Right atrium auricular region (tissue), 2 donors: ENCODE measurements around the gene KCTD2. TPM values are rescaled to one million over a fixed set of nuclear protein-coding genes. Genes with fewer than 3 reads are reported as not detected.

Experiments
- DNase-seq: peaks from one replicate; pipeline ENCODE4 v3.0.0-alpha.2; 2019; ENCODE audit warnings: low spot score
- H3K27ac ChIP-seq, 2 donors: fragments of 200-600 bp; sonication (generic); 1 replicate in 1 of 2; 2 replicates in 1 of 2; pipeline ENCODE4 v1.5.1; 2016 to 2019
- H3K27me3 ChIP-seq, 2 donors: fragments of 200-600 bp; sonication (generic); one replicate each; pipeline versions ENCODE4 v1.5.1 to v1.6.0; 2017 to 2019
- H3K36me3 ChIP-seq: fragments of 200-600 bp; sonication (generic); one replicate; pipeline ENCODE4 v1.5.1; 2016
- H3K4me1 ChIP-seq, 2 donors: fragments of 200-600 bp; sonication (generic); one replicate each; pipeline versions ENCODE4 v1.5.1 to v1.6.0; 2017 to 2019
- H3K4me3 ChIP-seq, 2 donors: fragments of 200-600 bp; sonication (generic); 1 replicate in 1 of 2; 2 replicates in 1 of 2; pipeline ENCODE4 v1.5.1; 2017 to 2019; ENCODE audit warnings: mild to moderate bottlenecking in 1 of 2, moderate library complexity in 1 of 2
- H3K9me3 ChIP-seq, 2 donors: fragments of 200-600 bp; sonication (generic); one replicate each; pipeline ENCODE4 v1.5.1; 2019
- CTCF ChIP-seq, 2 donors: fragments of 200-600 bp; sonication (generic); IDR thresholded peaks; one replicate each; pipeline ENCODE4 v1.5.1; 2019; ENCODE audit warnings: antibody characterized with exemption in 2 of 2
- total RNA-seq, 2 donors: library from RNA; depleted of rRNA; stranded (reverse); fragments of >200 nt; gene quantifications; one replicate each; pipeline ENCODE4 v1.1.0, GENCODE V29; 2016

Gene KCTD2
- total RNA-seq, 2 donors from 2014 or later, result 17.9 to 28.4 TPM

- H3K4me3 ChIP-seq, result no peak overlapping the region
- H3K9me3 ChIP-seq, result no peaks in the 10 kb centered on the region
- H3K27me3 ChIP-seq, result no peaks in the 10 kb centered on the region
- DNase-seq, result no peak
- H3K27ac ChIP-seq, result peak overlapping the region; percentile 16 to 56
- H3K36me3 ChIP-seq, result peaks cover 8% of the 10 kb centered on the region
- TF ChIP-seq CTCF (IDR thresholded peaks at IDR 0.05), result no peak
- peaks cover 0 to 49% of the 10 kb centered on the region in 2 donors for H3K4me1 ChIP-seq
Observed at GRCh38 chr17:75093548-75094158, 46.6 kb downstream of the KCTD2 start.

GRCh38 chr17:75094871-75095399 is 47.9 kb downstream of the KCTD2 start:
- no peak for DNase-seq
- H3K9me3 ChIP-seq, result no peaks in the 10 kb centered on the region
- H3K4me1 ChIP-seq, result peaks cover 0 to 42% of the 10 kb centered on the region in 2 donors
- TF ChIP-seq CTCF (IDR thresholded peaks at IDR 0.05), result no peak
- peaks cover 15% of the 10 kb centered on the region for H3K36me3 ChIP-seq
- no peaks in the 10 kb centered on the region for H3K27me3 ChIP-seq
- no peak overlapping the region for H3K4me3 ChIP-seq
- peak overlapping the region in 1 of 2 donors; percentile 35 for H3K27ac ChIP-seq

- Histone ChIP-seq H3K4me3 (no peak overlapping the region), H3K27me3 (no peaks in the 10 kb centered on the region), H3K27ac (peak overlapping the region; percentile 67 to 72), H3K9me3 (no peaks in the 10 kb centered on the region), H3K4me1 (peaks cover 0 to 30% of the 10 kb centered on the region in 2 donors), H3K36me3 (peaks cover 27% of the 10 kb centered on the region)
- peak; percentile 78 for DNase-seq
- TF ChIP-seq CTCF (IDR thresholded peaks at IDR 0.05), result no peak
Observed at GRCh38 chr17:75096082-75096625, 49.1 kb downstream of the KCTD2 start.

GRCh38 chr17:75097865-75098264 is 50.8 kb downstream of the KCTD2 start:
- Histone ChIP-seq H3K4me1 (peaks cover 0 to 16% of the 10 kb centered on the region in 2 donors), H3K27me3 (no peaks in the 10 kb centered on the region), H3K27ac (no peak overlapping the region), H3K4me3 (no peak overlapping the region), H3K9me3 (no peaks in the 10 kb centered on the region), H3K36me3 (peaks cover 27% of the 10 kb centered on the region)
- no peak for DNase-seq
- no peak for TF ChIP-seq CTCF (IDR thresholded peaks at IDR 0.05)

- H3K27me3 ChIP-seq, result no peaks in the 10 kb centered on the region
- no peak for TF ChIP-seq CTCF (IDR thresholded peaks at IDR 0.05)
- no peak overlapping the region for H3K27ac ChIP-seq
- peaks cover 0 to 10% of the 10 kb centered on the region in 2 donors for H3K4me1 ChIP-seq
- no peak for DNase-seq
- peaks cover 27% of the 10 kb centered on the region for H3K36me3 ChIP-seq
- H3K9me3 ChIP-seq, result no peaks in the 10 kb centered on the region
- H3K4me3 ChIP-seq, result no peak overlapping the region
Observed at GRCh38 chr17:75098861-75099260, 51.8 kb downstream of the KCTD2 start.
